Dermis blood vessel endothelial cell (primary cell): Measurements from ENCODE around the gene NOX3. TPM values are rescaled to one million over a fixed set of nuclear protein-coding genes. Genes with fewer than 3 reads are reported as not detected.
"Not testable (repeated sequence)": the region's sequence is repeated elsewhere in the genome, so short reads cannot be mapped to it uniquely, and the experiment has no call there.

Experiments
- DNase-seq: peaks from one replicate; pipeline ENCODE4 v3.0.0; 2010
- total RNA-seq: library from RNA; depleted of rRNA; stranded (reverse); fragments of >200 nt; gene quantifications from 2 replicates; pipeline ENCODE4 v1.2.3, GENCODE V29; 2014

Gene NOX3
- total RNA-seq, 1 donor from 2014 or later, result not detected

DNA sequence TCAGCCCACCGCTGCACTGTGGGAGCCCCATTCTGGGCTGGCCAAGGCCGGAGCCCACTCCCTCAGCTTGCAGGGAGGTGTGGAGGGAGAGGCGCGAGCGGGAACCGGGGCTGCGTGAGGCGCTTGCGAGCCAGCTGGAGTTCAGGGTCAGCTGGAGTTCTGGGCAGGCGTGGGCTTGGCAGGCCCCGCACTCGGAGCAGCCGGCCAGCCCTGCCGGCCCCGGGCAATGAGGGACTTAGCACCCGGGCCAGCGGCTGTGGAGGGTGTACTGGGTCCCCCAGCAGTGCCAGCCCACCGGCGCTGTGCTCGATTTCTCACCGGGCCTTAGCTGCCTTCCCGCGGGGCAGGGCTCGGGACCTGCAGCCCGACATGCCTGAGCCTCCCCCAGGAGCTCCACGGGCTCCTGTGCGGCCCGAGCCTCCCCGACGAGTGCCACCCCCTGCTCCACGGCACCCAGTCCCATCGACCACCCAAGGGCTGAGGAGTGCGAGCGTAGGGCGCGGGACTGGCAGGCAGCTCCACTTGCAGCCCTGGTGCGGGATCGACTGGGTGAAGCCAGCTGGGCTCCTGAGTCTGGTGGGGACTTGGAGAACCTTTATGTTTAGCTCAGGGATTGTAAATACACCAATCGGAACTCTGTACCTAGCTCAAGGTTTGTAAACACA is 92.5 kb downstream of the NOX3 start:
- not testable (repeated sequence) for DNase-seq

DNA sequence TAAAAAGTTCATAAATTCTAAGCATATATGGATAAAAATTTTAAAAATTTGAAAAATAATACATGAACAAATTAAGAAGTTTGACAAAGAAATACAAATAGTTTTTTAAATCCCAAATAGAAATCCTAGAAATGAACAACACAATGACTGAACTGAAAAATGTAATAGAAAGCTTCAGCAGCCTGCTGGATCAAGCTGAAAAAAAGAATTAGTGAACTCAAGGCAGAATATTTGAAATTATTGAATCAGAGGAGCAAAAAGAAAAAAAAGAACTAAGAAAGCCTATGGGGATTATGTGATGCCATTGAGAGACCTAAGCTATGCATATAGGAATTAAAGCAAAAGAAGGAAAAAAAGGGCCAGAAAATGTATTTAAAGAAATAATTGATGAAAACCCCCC is 101.5 kb downstream of the NOX3 start:
- DNase-seq, result no peak

DNA sequence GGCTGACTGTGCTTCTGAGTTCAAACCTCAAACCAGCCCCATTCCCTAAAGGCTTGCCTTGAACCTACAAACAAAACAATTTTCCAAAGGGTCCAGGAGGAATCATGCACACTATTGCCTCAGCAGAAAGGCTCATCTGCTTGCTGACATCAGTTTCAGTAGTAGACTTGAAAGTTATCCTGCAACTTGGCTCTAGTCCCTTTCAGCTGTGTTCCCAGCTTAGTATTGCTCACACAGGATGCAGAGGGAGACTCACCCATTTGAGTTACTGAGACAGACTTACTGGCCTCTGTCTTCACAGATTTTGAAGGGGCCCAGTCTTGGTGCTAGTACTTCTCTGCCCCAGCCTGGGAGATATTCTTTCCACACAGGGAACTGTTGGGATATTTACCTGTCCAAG is 102.8 kb downstream of the NOX3 start:
- no peak for DNase-seq

DNA sequence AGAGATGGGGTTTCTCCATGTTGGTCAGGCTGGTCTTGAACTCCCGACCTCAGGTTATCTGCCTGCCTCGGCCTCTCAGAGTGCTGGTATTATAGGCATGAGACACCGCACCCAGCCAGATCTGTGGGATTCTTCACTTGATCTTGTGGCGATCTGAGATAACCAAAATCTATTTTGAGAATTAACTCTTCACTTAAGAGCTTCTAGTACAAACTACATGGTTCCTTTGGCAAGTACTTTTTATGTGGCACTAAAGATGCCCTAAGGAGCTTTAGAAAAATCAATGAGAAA is 103.6 kb downstream of the NOX3 start:
- DNase-seq, result no peak

DNA sequence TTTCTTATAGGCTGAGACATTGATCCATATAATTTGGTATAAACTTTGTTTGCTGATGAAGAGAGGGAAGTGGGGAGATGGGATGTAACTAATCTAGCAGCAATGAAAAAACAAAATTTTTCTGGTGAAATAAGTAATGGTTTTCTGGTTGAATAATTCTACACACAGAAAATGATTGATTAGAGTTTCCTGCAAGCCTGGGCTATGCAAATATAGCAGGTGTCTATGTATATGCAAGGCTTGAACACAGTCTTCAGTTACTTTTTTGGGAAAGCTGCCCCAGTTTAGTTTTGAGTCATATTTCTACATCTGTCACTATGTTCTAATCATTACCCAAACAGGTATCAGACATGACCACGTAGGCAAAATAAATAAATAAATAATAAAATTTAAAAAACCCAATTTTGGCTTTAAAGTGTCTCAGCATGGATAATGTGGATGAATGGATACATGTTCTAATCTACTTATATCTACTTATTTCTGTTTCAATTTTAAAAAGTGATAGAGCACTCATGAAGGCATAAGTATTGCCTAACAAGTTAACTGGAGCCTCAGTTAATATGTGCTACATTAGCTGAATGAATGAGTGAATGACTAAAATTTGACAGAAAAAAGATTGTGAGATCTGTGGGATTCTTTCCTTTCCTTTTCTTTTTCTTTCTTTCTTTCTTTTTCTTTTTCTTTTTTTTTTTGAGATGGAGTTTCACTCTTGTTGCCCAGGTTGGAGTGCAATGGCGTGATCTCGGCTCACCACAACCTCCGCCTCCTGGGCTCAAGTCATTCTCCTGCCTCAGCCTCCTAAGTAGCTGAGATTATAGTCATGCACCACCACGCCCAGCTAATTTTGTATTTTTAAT is 104.1 kb downstream of the NOX3 start:
- no peak for DNase-seq

DNA sequence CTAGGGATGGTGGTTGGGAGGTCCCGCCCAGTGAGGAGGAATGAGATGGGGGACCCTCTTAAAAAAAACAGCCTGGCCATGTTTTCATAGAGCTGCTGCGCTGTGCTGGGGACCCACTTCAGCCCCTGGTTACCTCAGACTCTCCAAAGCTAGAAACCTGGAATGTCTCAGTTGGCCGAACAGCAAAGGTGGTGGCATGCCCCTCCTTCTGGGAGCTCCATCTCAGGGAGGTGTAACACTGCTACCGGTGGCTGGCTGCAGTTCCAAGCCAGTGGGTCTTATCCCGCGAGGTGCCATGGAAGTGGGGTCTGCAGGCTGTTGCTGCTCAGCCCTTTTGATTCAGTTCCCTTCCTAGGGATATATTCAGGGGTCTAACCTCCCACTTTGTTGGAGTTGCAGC is 105.7 kb downstream of the NOX3 start:
- DNase-seq, result no peak

DNA sequence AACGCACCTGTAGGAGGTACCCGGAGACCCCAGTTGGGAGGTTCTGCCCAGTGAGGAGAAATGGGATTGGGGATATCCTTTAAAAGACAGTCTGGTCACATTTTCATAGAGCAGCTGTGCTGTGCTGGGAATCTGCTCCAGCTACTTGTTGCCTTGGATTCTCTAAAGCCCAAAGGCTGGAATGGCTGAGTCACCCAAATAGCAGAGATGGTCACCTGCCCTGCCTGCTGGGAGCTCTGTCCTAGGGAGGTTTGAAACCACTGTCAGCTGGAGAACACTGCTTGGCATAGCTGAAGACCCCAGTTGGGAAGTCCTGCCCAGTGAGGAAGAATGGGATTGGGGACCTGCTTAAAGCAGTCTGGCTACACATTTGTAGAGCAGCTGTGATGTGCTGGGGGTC is 106.5 kb downstream of the NOX3 start:
- DNase-seq, result no peak

DNA sequence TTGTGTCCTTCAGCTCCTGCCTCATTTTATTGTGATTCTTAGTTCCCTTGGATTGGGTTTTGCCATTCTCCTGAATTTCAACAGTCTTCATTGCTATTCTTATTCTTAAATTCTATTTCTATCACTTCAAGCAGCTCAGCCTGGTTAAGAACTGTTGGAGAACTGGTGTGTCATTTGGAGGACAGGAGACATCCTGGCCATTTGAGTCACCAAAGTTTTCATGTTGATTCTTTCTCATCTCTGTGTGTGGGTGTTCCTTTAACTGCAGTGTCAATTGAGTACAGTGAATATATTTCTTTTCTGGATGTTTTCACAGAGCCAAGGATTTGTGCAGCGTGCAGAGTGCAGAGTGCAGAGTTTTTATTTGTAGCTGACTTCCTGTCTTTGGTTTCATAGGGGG is 107.8 kb downstream of the NOX3 start:
- no peak for DNase-seq

DNA sequence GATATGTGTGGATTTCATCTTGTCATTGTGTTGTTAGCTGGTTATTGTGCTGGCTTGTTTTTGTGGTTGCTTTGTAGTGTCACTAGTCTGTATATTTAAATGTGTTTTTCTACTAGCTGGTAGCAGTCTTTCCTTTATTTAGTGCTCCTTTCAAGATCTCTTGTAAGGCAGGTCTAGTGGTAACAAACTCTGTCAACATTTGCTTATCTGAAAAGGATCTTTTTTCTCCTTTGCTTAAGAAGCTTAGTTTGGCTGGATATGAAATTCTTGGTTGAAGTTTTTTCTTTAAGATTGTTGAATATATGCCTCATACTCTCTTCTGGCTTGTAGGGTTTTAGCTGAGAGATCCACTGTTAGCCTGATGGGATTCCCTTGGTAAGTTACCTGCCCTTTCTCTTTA is 108.7 kb downstream of the NOX3 start:
- no peak for DNase-seq

Other genes starting within 250 kb of the NOX3 start
- gene CLDN20, start 191.8 kb downstream of the NOX3 start, total RNA-seq, result not detected in 2 replicates
- 11.9 and 15.6 TPM in 2 replicates for gene TFB1M, start 141.4 kb downstream of the NOX3 start, total RNA-seq